ENCODE data around the gene ADGRV1.
A peak's percentile ranks its signal among the peaks of the same experiment; 100 is the strongest.
"Not testable (repeated sequence)": the region's sequence is repeated elsewhere in the genome, so short reads cannot be mapped to it uniquely, and the experiment has no call there.

The ADGRV1 gene

DNA sequence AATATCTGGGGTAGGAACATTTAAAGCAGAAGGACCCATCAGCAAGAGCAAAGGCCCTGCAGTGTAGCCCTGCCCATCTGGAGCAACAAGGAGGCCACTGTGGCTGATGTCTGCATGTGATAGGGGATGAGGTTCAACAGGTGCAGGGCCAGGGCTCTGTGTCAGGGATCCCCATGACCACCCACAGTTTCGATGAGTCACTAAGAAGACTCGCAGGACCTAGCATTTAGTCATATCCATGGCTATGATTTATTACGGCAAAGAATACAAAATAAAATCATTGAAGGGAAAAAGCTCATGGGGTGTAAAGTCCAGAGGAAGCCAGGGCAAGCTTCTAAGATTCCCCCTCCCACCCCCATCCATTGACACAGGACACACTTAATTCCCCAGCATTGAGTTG lies 188.6 kb downstream of the ADGRV1 start:
- no peak overlapping the region for H3K4me3 ChIP-seq (ENCODE audit: low read length)

GRCh38 chr5:90747693-90748092 lies 189.1 kb downstream of the ADGRV1 start:
- Histone ChIP-seq H3K4me3 (ENCODE audit: low read length) (no peak overlapping the region), H3K9ac (ENCODE audit: low read length) (no peak overlapping the region), H3K27me3 (replicated peaks; ENCODE audit: control insufficient read depth, insufficient read depth, low read length) (no peaks in the 10 kb centered on the region), H3K9me3 (ENCODE audit: control insufficient read depth, low read length) (peaks cover 9% of the 10 kb centered on the region), H3K36me3 (ENCODE audit: control insufficient read depth, insufficient read depth, low read length, severe bottlenecking) (no peaks in the 10 kb centered on the region), H3K4me1 (ENCODE audit: control insufficient read depth, insufficient read depth, low read length) (no peaks in the 10 kb centered on the region)
- DNase-seq (ENCODE audit: low read depth): no peak

More for the DNA sequence above, 188.6 kb downstream of the ADGRV1 start:
- no peaks in the 10 kb centered on the region for H3K36me3 ChIP-seq (ENCODE audit: control insufficient read depth, insufficient read depth, low read length, severe bottlenecking)
- H3K4me1 ChIP-seq (ENCODE audit: control insufficient read depth, insufficient read depth, low read length): no peaks in the 10 kb centered on the region
- no peak overlapping the region for H3K9ac ChIP-seq (ENCODE audit: low read length)
- peaks cover 9% of the 10 kb centered on the region for H3K9me3 ChIP-seq (ENCODE audit: control insufficient read depth, low read length)
- no peaks in the 10 kb centered on the region for H3K27me3 ChIP-seq (replicated peaks; ENCODE audit: control insufficient read depth, insufficient read depth, low read length)
- DNase-seq (ENCODE audit: low read depth): no peak

GRCh38 chr5:90759119-90759518 lies 200.5 kb downstream of the ADGRV1 start:
- Histone ChIP-seq H3K36me3 (ENCODE audit: control insufficient read depth, insufficient read depth, low read length, severe bottlenecking) (no peaks in the 10 kb centered on the region), H3K4me3 (ENCODE audit: low read length) (no peak overlapping the region), H3K27me3 (replicated peaks; ENCODE audit: control insufficient read depth, insufficient read depth, low read length) (no peaks in the 10 kb centered on the region), H3K9me3 (ENCODE audit: control insufficient read depth, low read length) (no peaks in the 10 kb centered on the region), H3K9ac (ENCODE audit: low read length) (no peak overlapping the region), H3K4me1 (ENCODE audit: control insufficient read depth, insufficient read depth, low read length) (no peaks in the 10 kb centered on the region)
- no peak for DNase-seq (ENCODE audit: low read depth)

DNA sequence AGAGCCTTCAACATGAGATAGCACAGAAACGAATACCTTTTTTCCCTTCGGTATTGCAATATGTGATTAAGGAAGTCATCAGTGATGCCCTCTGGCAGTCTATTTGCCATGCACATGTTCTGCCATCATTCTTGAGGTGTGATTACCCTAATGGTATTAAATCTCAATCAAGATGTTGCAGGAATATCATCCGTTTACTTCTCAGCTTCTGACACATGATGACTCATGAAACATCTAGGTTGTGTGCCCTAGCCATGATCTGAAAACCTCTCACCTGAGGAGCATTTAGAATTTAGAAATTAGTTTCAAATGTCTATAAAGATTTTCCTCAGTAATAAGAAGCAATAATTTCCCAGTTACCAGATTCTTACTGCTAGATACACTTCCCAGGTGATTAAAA lies 209.1 kb downstream of the ADGRV1 start:
- H3K36me3 ChIP-seq (ENCODE audit: control insufficient read depth, insufficient read depth, low read length, severe bottlenecking): no peaks in the 10 kb centered on the region
- peaks cover 8% of the 10 kb centered on the region for H3K27me3 ChIP-seq (replicated peaks; ENCODE audit: control insufficient read depth, insufficient read depth, low read length)
- no peak for DNase-seq (ENCODE audit: low read depth)
- H3K9me3 ChIP-seq (ENCODE audit: control insufficient read depth, low read length): no peaks in the 10 kb centered on the region
- H3K4me3 ChIP-seq (ENCODE audit: low read length): no peak overlapping the region
- H3K9ac ChIP-seq (ENCODE audit: low read length): no peak overlapping the region
- no peaks in the 10 kb centered on the region for H3K4me1 ChIP-seq (ENCODE audit: control insufficient read depth, insufficient read depth, low read length)

DNA sequence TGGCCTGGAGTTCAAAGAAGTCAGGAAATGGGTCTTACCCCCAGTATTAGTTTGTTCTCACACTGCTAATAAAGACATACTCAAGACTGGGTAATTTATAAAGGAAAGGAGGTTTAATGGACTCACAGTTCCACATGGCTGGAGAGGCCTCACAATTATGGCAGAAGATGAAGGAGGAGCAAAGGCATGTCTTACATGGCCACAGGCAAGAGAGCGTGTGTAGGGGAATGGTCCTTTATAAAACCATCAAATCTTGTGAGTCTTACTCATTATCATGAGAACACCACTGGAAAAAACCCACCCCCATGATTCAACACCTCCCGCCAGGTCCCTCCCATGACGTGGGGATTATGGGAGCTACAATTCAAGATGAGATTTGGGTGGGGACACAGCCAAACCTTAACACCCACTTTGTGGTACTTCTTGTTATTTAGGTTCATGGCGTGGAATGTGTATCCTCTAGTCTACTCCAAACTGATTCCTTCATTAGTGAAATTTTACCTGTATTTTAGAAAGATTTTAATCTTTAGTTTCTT lies 211.5 kb downstream of the ADGRV1 start:
- H3K36me3 ChIP-seq (ENCODE audit: control insufficient read depth, insufficient read depth, low read length, severe bottlenecking); H3K9me3 ChIP-seq (ENCODE audit: control insufficient read depth, low read length); H3K9ac ChIP-seq (ENCODE audit: low read length); H3K4me1 ChIP-seq (ENCODE audit: control insufficient read depth, insufficient read depth, low read length); H3K27me3 ChIP-seq (replicated peaks; ENCODE audit: control insufficient read depth, insufficient read depth, low read length); H3K4me3 ChIP-seq (ENCODE audit: low read length); DNase-seq (ENCODE audit: low read depth): not testable (repeated sequence)

GRCh38 chr5:90777959-90778358 lies 219.4 kb downstream of the ADGRV1 start:
- no peaks in the 10 kb centered on the region for H3K36me3 ChIP-seq (ENCODE audit: control insufficient read depth, insufficient read depth, low read length, severe bottlenecking)
- no peak for DNase-seq (ENCODE audit: low read depth)
- H3K4me1 ChIP-seq (ENCODE audit: control insufficient read depth, insufficient read depth, low read length): no peaks in the 10 kb centered on the region
- no peaks in the 10 kb centered on the region for H3K9me3 ChIP-seq (ENCODE audit: control insufficient read depth, low read length)
- no peaks in the 10 kb centered on the region for H3K27me3 ChIP-seq (replicated peaks; ENCODE audit: control insufficient read depth, insufficient read depth, low read length)
- no peak overlapping the region for H3K9ac ChIP-seq (ENCODE audit: low read length)
- H3K4me3 ChIP-seq (ENCODE audit: low read length): no peak overlapping the region

GRCh38 chr5:90783460-90784333 lies 225.1 kb downstream of the ADGRV1 start:
- Histone ChIP-seq H3K9me3 (ENCODE audit: control insufficient read depth, low read length) (no peaks in the 10 kb centered on the region), H3K4me3 (ENCODE audit: low read length) (no peak overlapping the region), H3K4me1 (ENCODE audit: control insufficient read depth, insufficient read depth, low read length) (no peaks in the 10 kb centered on the region), H3K36me3 (ENCODE audit: control insufficient read depth, insufficient read depth, low read length, severe bottlenecking) (no peaks in the 10 kb centered on the region), H3K9ac (ENCODE audit: low read length) (no peak overlapping the region), H3K27me3 (replicated peaks; ENCODE audit: control insufficient read depth, insufficient read depth, low read length) (no peaks in the 10 kb centered on the region)
- DNase-seq (ENCODE audit: low read depth): peak; percentile 87

DNA sequence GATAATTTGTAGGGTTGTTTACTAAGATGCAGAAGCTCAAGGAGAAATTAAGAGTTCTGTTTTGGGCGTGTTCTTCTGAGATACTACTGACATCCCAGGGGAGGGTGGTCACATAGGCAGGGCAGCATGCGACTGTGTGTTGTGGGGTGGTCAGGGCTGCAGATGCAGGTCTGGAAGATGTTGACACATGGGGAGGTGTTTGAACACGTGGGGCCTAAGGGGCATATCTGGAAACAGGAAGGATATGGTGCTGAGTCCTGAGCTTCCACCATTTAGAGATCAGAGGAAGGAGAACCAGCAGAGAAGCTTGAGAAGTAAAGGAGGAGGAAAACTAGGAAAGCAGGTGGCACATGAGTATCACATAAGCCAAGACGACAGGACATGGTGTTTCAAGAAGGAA lies 228.2 kb downstream of the ADGRV1 start:
- H3K4me3 ChIP-seq (ENCODE audit: low read length): no peak overlapping the region
- H3K27me3 ChIP-seq (replicated peaks; ENCODE audit: control insufficient read depth, insufficient read depth, low read length): no peaks in the 10 kb centered on the region
- H3K36me3 ChIP-seq (ENCODE audit: control insufficient read depth, insufficient read depth, low read length, severe bottlenecking): no peaks in the 10 kb centered on the region
- no peaks in the 10 kb centered on the region for H3K4me1 ChIP-seq (ENCODE audit: control insufficient read depth, insufficient read depth, low read length)
- no peaks in the 10 kb centered on the region for H3K9me3 ChIP-seq (ENCODE audit: control insufficient read depth, low read length)
- H3K9ac ChIP-seq (ENCODE audit: low read length): no peak overlapping the region
- no peak for DNase-seq (ENCODE audit: low read depth)

- no peak for DNase-seq (ENCODE audit: low read depth)
- H3K9me3 ChIP-seq (ENCODE audit: control insufficient read depth, low read length): peaks cover 14% of the 10 kb centered on the region
Observed at GRCh38 chr5:90792725-90793124, 234.1 kb downstream of the ADGRV1 start.

DNA sequence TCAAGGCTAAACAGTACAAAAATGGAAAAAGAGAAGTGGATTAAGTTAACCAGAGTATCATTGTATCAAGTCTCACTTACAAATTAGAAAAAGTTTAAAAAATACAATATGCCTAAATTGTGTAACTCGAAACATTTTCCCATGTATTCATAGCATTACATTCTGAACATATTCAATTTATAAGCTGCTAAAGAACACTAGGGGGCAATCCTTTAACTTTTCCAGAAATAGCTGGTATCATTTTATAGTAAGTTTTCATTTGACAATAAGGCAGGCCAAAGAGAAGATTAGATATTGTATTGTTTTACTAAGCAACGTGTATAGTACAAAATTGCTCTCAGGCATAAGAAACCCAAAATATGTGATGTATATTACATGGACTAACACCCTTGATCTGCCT lies 234.6 kb downstream of the ADGRV1 start:
- Histone ChIP-seq H3K27me3 (replicated peaks; ENCODE audit: control insufficient read depth, insufficient read depth, low read length) (no peaks in the 10 kb centered on the region), H3K4me1 (ENCODE audit: control insufficient read depth, insufficient read depth, low read length) (peaks cover 4% of the 10 kb centered on the region), H3K4me3 (ENCODE audit: low read length) (no peak overlapping the region), H3K9ac (ENCODE audit: low read length) (no peak overlapping the region), H3K36me3 (ENCODE audit: control insufficient read depth, insufficient read depth, low read length, severe bottlenecking) (no peaks in the 10 kb centered on the region), H3K9me3 (ENCODE audit: control insufficient read depth, low read length) (peaks cover 14% of the 10 kb centered on the region)
- DNase-seq (ENCODE audit: low read depth): peak; percentile 14

More at GRCh38 chr5:90792725-90793124, 234.1 kb downstream of the ADGRV1 start:
- Histone ChIP-seq H3K27me3 (replicated peaks; ENCODE audit: control insufficient read depth, insufficient read depth, low read length) (no peaks in the 10 kb centered on the region), H3K9ac (ENCODE audit: low read length) (no peak overlapping the region), H3K4me3 (ENCODE audit: low read length) (no peak overlapping the region), H3K4me1 (ENCODE audit: control insufficient read depth, insufficient read depth, low read length) (peaks cover 4% of the 10 kb centered on the region), H3K36me3 (ENCODE audit: control insufficient read depth, insufficient read depth, low read length, severe bottlenecking) (no peaks in the 10 kb centered on the region)

DNA sequence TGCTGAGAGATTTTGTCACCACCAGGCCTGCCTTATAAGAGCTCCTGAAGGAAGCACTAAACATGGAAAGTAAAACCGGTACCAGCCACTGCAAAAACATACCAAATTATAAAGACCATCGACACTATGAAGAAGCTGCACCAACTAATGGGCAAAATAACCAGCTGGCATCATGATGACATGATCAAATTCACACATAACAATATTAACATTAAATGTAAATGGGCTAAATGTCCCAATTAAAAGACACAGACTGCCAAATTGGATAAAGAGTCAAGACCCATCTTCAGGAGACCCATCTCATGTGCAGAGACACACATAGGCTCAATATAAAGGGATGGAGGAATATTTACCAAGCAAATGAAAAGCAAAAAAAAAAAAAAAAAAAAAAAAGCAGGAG lies 238.3 kb downstream of the ADGRV1 start:
- H3K9ac ChIP-seq (ENCODE audit: low read length); H3K4me1 ChIP-seq (ENCODE audit: control insufficient read depth, insufficient read depth, low read length): not testable (repeated sequence)
- peaks cover 14% of the 10 kb centered on the region for H3K9me3 ChIP-seq (ENCODE audit: control insufficient read depth, low read length)

More for the DNA sequence above, 238.3 kb downstream of the ADGRV1 start:
- H3K36me3 ChIP-seq (ENCODE audit: control insufficient read depth, insufficient read depth, low read length, severe bottlenecking); DNase-seq (ENCODE audit: low read depth); H3K4me3 ChIP-seq (ENCODE audit: low read length); H3K27me3 ChIP-seq (replicated peaks; ENCODE audit: control insufficient read depth, insufficient read depth, low read length): not testable (repeated sequence)

Measured in adipocyte (in vitro differentiated cells).